Endothelial cell (in vitro differentiated cells): ENCODE measurements around the gene NT5C1B. TPM values are rescaled to one million over a fixed set of nuclear protein-coding genes. Genes with fewer than 3 reads are reported as not detected.
"Not testable (repeated sequence)": the region's sequence is repeated elsewhere in the genome, so short reads cannot be mapped to it uniquely, and the experiment has no call there.

ENCODE experiments used
- DNase-seq: peaks from one replicate; pipeline ENCODE4 v3.0.0; 2021; ENCODE audit warnings: low spot score
- H3K27ac Mint-ChIP-seq: one replicate; pipeline ENCODE4 v1.8.0; 2021; ENCODE audit warnings: mixed read lengths, inconsistent platforms; ENCODE audit not compliant: unreplicated experiment
- H3K27me3 Mint-ChIP-seq: one replicate; pipeline ENCODE4 v1.8.0; 2021; ENCODE audit warnings: mild to moderate bottlenecking, moderate library complexity, mixed read lengths, inconsistent platforms; ENCODE audit not compliant: unreplicated experiment
- H3K36me3 Mint-ChIP-seq: one replicate; pipeline ENCODE4 v1.8.0; 2021; ENCODE audit warnings: mild to moderate bottlenecking, low read depth, mixed read lengths, inconsistent platforms; ENCODE audit not compliant: unreplicated experiment
- H3K4me1 Mint-ChIP-seq: one replicate; pipeline ENCODE4 v1.8.0; 2021; ENCODE audit warnings: mild to moderate bottlenecking, mixed read lengths, inconsistent platforms; ENCODE audit not compliant: unreplicated experiment
- H3K4me3 Mint-ChIP-seq: one replicate; pipeline ENCODE4 v1.8.0; 2021; ENCODE audit warnings: mild to moderate bottlenecking, mixed read lengths, inconsistent platforms; ENCODE audit not compliant: unreplicated experiment
- H3K9me3 Mint-ChIP-seq: one replicate; pipeline ENCODE4 v1.8.0; 2021; ENCODE audit warnings: mixed read lengths, inconsistent platforms; ENCODE audit not compliant: unreplicated experiment
- long read RNA-seq: library from polyadenylated mRNA; unstranded; transcript quantifications from one replicate; pipeline ENCODE4 v2.0.0, GENCODE V29; 2020; ENCODE audit not compliant: unreplicated experiment
- total RNA-seq: library from RNA; stranded (reverse); fragmentation: NEBNext Ultra II Directional; extraction: Animal tissue kit (Norgen Biotek cat#: 25700); gene quantifications from one replicate; pipeline ENCODE4 v1.2.1, GENCODE V29; 2021; ENCODE audit not compliant: unreplicated experiment
- TF ChIP-seq, protein P1 (sequence below): fragments of 200-600 bp; sonication (generic); IDR thresholded peaks from one replicate; pipeline ENCODE4 v1.5.0; 2021; ENCODE audit warnings: antibody characterized with exemption; ENCODE audit not compliant: unreplicated experiment

Gene NT5C1B
- total RNA-seq = not detected
- long read RNA-seq = 0 reads

DNA sequence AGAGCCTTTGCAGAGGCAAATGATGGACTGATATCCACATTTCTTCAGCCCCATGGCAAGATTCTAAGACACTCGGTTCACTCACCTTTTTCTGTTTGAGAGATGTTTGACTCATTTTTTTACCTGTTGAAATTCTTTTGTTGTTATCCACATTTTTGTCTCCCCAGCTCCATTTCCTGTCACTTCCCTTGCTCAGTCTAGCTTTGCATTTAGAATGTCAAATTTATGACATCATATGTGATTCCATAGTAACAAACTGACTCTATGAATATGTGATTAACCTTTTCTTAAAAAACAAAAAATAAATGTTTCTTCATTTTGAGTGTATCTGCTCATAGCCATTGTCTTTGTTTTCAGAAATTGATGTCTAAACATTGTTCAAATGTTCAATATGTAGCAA is at the start of gene NT5C1B:
TSS of gene NT5C1B (minus strand) at position 216 of the 400 bp plus-strand sequence. CDS start at position 115, 101 bp downstream.
- H3K36me3 Mint-ChIP-seq = peaks cover 8% of the 10 kb centered on the region
- H3K27ac Mint-ChIP-seq = no peak within 1 kb of the TSS
- no peak for DNase-seq
- no peaks in the 10 kb centered on the region for H3K4me1 Mint-ChIP-seq
- no peaks in the 10 kb centered on the region for H3K9me3 Mint-ChIP-seq
- no peak within 1 kb of the TSS for H3K4me3 Mint-ChIP-seq
- no peaks in the 10 kb centered on the region for H3K27me3 Mint-ChIP-seq
- TF ChIP-seq, protein P1, sequence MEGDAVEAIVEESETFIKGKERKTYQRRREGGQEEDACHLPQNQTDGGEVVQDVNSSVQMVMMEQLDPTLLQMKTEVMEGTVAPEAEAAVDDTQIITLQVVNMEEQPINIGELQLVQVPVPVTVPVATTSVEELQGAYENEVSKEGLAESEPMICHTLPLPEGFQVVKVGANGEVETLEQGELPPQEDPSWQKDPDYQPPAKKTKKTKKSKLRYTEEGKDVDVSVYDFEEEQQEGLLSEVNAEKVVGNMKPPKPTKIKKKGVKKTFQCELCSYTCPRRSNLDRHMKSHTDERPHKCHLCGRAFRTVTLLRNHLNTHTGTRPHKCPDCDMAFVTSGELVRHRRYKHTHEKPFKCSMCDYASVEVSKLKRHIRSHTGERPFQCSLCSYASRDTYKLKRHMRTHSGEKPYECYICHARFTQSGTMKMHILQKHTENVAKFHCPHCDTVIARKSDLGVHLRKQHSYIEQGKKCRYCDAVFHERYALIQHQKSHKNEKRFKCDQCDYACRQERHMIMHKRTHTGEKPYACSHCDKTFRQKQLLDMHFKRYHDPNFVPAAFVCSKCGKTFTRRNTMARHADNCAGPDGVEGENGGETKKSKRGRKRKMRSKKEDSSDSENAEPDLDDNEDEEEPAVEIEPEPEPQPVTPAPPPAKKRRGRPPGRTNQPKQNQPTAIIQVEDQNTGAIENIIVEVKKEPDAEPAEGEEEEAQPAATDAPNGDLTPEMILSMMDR = no peak

- Mint-ChIP-seq H3K36me3 (peaks cover 8% of the 10 kb centered on the region), H3K4me3 (no peak overlapping the region), H3K9me3 (peaks cover 8% of the 10 kb centered on the region), H3K4me1 (no peaks in the 10 kb centered on the region), H3K27me3 (no peaks in the 10 kb centered on the region), H3K27ac (no peak overlapping the region)
- TF ChIP-seq, protein P1 = no peak
- DNase-seq = no peak
Measured at GRCh38 chr2:18637196-18637595, 47.8 kb upstream of the NT5C1B start.

DNA sequence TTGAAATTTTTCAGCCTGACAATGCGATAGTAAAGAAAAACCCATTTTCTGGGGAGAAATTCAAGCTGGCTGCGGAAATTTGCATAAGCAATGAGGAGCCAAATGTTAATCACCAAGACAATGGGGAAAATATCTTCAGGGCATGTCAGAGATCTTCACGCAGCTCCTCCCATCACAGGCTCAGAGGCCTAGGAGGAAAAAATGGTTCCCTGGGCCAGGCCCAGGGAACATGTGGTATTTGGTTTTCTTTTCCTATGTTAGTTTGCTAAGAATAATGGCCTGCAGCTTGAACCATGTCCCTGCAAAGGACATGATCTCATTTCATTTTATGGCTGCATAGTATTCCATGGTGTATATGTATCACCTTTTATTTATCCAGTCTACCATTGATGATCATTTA is 43.3 kb upstream of the NT5C1B start:
- Mint-ChIP-seq H3K9me3 (peaks cover 11% of the 10 kb centered on the region), H3K36me3 (peaks cover 15% of the 10 kb centered on the region)

GRCh38 chr2:18630941-18631340 is 41.6 kb upstream of the NT5C1B start:
- Mint-ChIP-seq H3K4me1 (no peaks in the 10 kb centered on the region), H3K9me3 (peaks cover 7% of the 10 kb centered on the region)

More for the DNA sequence above, 43.3 kb upstream of the NT5C1B start:
- H3K4me1 Mint-ChIP-seq, DNase-seq, H3K27ac Mint-ChIP-seq, H3K4me3 Mint-ChIP-seq, H3K27me3 Mint-ChIP-seq: not testable (repeated sequence)

DNA sequence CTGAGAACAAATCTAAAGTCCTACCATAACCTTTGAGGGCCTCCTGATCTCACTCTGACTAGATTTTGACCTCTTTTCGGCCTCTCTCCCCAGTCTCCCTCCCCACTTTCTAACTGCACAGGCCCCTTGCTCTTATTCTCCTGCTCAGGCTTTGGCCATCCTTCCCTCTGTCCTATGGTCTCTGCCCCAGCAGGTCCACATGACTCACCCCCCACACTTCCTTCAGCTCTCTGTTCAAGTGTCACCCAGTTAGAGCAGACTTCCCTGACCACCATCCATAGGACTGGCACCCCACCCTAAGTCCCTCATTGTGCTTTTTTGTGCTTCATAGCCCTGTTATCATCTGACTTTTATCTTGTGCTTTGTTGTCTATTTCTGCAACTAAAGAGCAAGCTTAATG is 41.2 kb upstream of the NT5C1B start:
- Mint-ChIP-seq H3K36me3 (peaks cover 11% of the 10 kb centered on the region), H3K27ac (no peak overlapping the region), H3K4me3 (no peak overlapping the region), H3K4me1 (no peaks in the 10 kb centered on the region), H3K27me3 (no peaks in the 10 kb centered on the region), H3K9me3 (peaks cover 7% of the 10 kb centered on the region)
- no peak for DNase-seq
- TF ChIP-seq, protein P1 = no peak

More at GRCh38 chr2:18630941-18631340, 41.6 kb upstream of the NT5C1B start:
- Mint-ChIP-seq H3K4me3 (no peak overlapping the region), H3K27ac (no peak overlapping the region), H3K27me3 (no peaks in the 10 kb centered on the region), H3K36me3 (peaks cover 11% of the 10 kb centered on the region)
- TF ChIP-seq, protein P1 = no peak
- DNase-seq = no peak

- H3K27ac Mint-ChIP-seq = no peak overlapping the region
- no peak overlapping the region for H3K4me3 Mint-ChIP-seq
Measured at GRCh38 chr2:18630101-18630500, 40.7 kb upstream of the NT5C1B start.

More at GRCh38 chr2:18630101-18630500, 40.7 kb upstream of the NT5C1B start:
- no peaks in the 10 kb centered on the region for H3K27me3 Mint-ChIP-seq
- DNase-seq = no peak
- peaks cover 7% of the 10 kb centered on the region for H3K9me3 Mint-ChIP-seq
- H3K36me3 Mint-ChIP-seq = peaks cover 11% of the 10 kb centered on the region
- TF ChIP-seq, protein P1 = no peak
- H3K4me1 Mint-ChIP-seq = no peaks in the 10 kb centered on the region
